Measurements from ENCODE around the gene C1S.
A peak's percentile ranks its signal among the peaks of the same experiment; 100 is the strongest.

The C1S gene

DNA sequence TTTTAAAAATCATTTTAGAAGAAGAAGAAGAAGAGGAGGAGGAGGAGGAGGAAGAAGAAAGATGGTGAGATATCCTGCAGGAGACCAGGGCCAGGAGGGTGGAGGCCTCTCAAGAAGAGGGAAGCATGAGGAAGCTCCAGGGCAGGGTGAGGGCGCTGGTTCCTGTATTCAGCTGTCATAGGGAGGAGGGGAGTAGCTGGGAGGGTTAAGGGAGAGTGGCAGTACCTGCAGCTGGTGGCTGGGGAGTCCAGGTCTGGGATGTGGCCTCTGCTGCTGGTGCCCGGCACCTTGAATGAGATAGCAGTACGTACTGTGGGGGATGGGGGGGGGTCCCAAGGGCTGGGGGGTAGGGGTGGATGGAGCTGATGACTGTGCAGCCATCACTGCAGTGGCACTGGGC lies 58.4 kb downstream of the C1S start:
- Histone ChIP-seq H3K27me3 (no peaks in the 10 kb centered on the region), H3K9ac (no peak overlapping the region), H3K9me3 (replicated peaks in 1 of 11) (no peaks in the 10 kb centered on the region), H3K4me1 (peaks cover 0 to 19% (median 0%) of the 10 kb centered on the region in 10 experiments; a peak in 5 of 20 replicates), H4K20me1 (peaks cover 0 to 9% (median 0%) of the 10 kb centered on the region in 11 experiments; a peak in 1 of 22 replicates), H3K27ac (no peak overlapping the region), H3K4me2 (peak overlapping the region in 2 of 11 experiments; percentile 15 to 35; a peak in 2 of 22 replicates), H3K4me3 (no peak overlapping the region), H3K36me3 (peaks cover 0 to 36% (median 0%) of the 10 kb centered on the region in 11 experiments; a peak in 10 of 22 replicates)
- TF ChIP-seq Cebpa-rat (IDR thresholded peaks at IDR 0.05) = no peak

DNA sequence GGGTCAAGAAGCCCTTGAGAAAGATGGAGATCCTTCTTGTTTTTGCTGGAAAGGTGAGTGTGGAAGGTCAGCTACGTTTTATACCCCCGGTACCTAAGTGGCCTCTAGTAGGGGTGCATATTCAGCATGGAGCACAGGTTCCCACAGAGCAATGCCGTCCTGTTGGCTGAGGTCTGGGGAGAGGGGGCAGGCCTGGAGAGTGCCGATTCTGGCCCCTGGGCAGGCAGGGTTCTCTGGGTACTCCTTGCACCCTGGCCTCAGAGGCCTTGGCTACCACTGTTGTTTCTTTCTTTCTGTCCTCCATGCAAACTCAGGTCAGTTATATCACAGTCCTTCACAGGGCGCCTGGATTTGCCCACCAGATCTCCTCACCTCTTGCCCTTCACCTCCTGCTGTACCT lies 59.6 kb downstream of the C1S start:
- Histone ChIP-seq H3K4me3 (no peak overlapping the region), H3K9ac (no peak overlapping the region), H3K27ac (no peak overlapping the region), H3K27me3 (no peaks in the 10 kb centered on the region), H3K36me3 (peaks cover 0 to 28% (median 0%) of the 10 kb centered on the region in 11 experiments; a peak in 10 of 22 replicates), H3K4me1 (peaks cover 0 to 19% (median 0%) of the 10 kb centered on the region in 10 experiments; a peak in 5 of 20 replicates), H4K20me1 (peaks cover 0 to 6% (median 0%) of the 10 kb centered on the region in 11 experiments; a peak in 1 of 22 replicates), H3K9me3 (replicated peaks in 1 of 11) (no peaks in the 10 kb centered on the region), H3K4me2 (no peak overlapping the region)
- no peak for TF ChIP-seq Cebpa-rat (IDR thresholded peaks at IDR 0.05)

Measured in BLaER1 treated with 17β-estradiol and CSF1 and Interleukin-3, amounts not matched to agents 10 nM and 100 nM (cell line).